Right kidney (tissue), 9 donors: ENCODE measurements around the gene ZDHHC11B.
"Not testable (repeated sequence)": the region's sequence is repeated elsewhere in the genome, so short reads cannot be mapped to it uniquely, and the experiment has no call there.

Source experiments
- DNase-seq: peaks from one replicate; pipeline ENCODE4 v3.0.0-alpha.2; 2016
- long read RNA-seq, 8 donors: transcript quantifications; one replicate each; lab custom pipeline, GENCODE V29; 2026

Gene ZDHHC11B
- long read RNA-seq, donor 1, partial matches to known transcripts = 6 of 6 reads
- long read RNA-seq, donor 1, other reads (novel, unspliced or antisense) = 0 of 6 reads
- long read RNA-seq, donor 2, partial matches to known transcripts = 6 of 6 reads
- long read RNA-seq, donor 2, other reads (novel, unspliced or antisense) = 0 of 6 reads
- long read RNA-seq, donor 3 = 0 reads
- long read RNA-seq, donor 4, partial matches to known transcripts = 6 of 7 reads
- long read RNA-seq, donor 4, other reads (novel, unspliced or antisense) = 0 of 7 reads
- long read RNA-seq, donor 5 = 0 reads
- long read RNA-seq, donor 6 = 0 reads
- long read RNA-seq, donor 7, partial matches to known transcripts = 20 of 21 reads
- long read RNA-seq, donor 7, other reads (novel, unspliced or antisense) = 0 of 21 reads
- long read RNA-seq, donor 8 = 0 reads

GRCh38 chr5:784428-785177 lies at the start of gene ZDHHC11B:
Gene ZDHHC11B (minus strand): TSS chr5:784729. CDS start chr5:766919, 17,810 bp downstream.
- DNase-seq = peak; percentile 76

GRCh38 chr5:834013-834412 lies 49.5 kb upstream of the ZDHHC11B start:
- not testable (repeated sequence) for DNase-seq

GRCh38 chr5:828194-828593 lies 43.7 kb upstream of the ZDHHC11B start:
- DNase-seq = not testable (repeated sequence)

- DNase-seq = not testable (repeated sequence)
Observed at GRCh38 chr5:825544-825943, 41.0 kb upstream of the ZDHHC11B start.

GRCh38 chr5:821504-821903 lies 37.0 kb upstream of the ZDHHC11B start:
- no peak for DNase-seq

GRCh38 chr5:820245-820644 lies 35.7 kb upstream of the ZDHHC11B start:
- no peak for DNase-seq

- no peak for DNase-seq
Observed at GRCh38 chr5:819078-819477, 34.5 kb upstream of the ZDHHC11B start.

- DNase-seq = no peak
Observed at GRCh38 chr5:816176-816575, 31.6 kb upstream of the ZDHHC11B start.

- no peak for DNase-seq
Observed at GRCh38 chr5:815449-815848, 30.9 kb upstream of the ZDHHC11B start.

GRCh38 chr5:813575-813974 lies 29.0 kb upstream of the ZDHHC11B start:
- DNase-seq = not testable (repeated sequence)

GRCh38 chr5:811384-811783 lies 26.9 kb upstream of the ZDHHC11B start:
- not testable (repeated sequence) for DNase-seq

- DNase-seq = not testable (repeated sequence)
Observed at GRCh38 chr5:807719-808514, 23.4 kb upstream of the ZDHHC11B start.

GRCh38 chr5:801472-801871 lies 16.9 kb upstream of the ZDHHC11B start:
- no peak for DNase-seq

GRCh38 chr5:801055-801454 lies 16.5 kb upstream of the ZDHHC11B start:
- not testable (repeated sequence) for DNase-seq

- not testable (repeated sequence) for DNase-seq
Observed at GRCh38 chr5:798505-799138, 14.1 kb upstream of the ZDHHC11B start.

GRCh38 chr5:797986-798385 lies 13.5 kb upstream of the ZDHHC11B start:
- not testable (repeated sequence) for DNase-seq

- not testable (repeated sequence) for DNase-seq
Observed at GRCh38 chr5:795873-796272, 11.3 kb upstream of the ZDHHC11B start.

- not testable (repeated sequence) for DNase-seq
Observed at GRCh38 chr5:794948-795347, 10.4 kb upstream of the ZDHHC11B start.

GRCh38 chr5:788703-789102 lies 4.2 kb upstream of the ZDHHC11B start:
- DNase-seq = not testable (repeated sequence)

GRCh38 chr5:787857-788233 lies 3.3 kb upstream of the ZDHHC11B start:
- not testable (repeated sequence) for DNase-seq

- DNase-seq = not testable (repeated sequence)
Observed at GRCh38 chr5:787224-787856, 2.8 kb upstream of the ZDHHC11B start.
